NB4 (cell line): ENCODE results near the gene CDC14B.

Experiments used
- CTCF ChIP-seq: IDR thresholded peaks from one replicate; pipeline ENCODE4 v1.5.1; 2012; ENCODE audit warnings: low read depth, low read length
- MYC ChIP-seq: IDR thresholded peaks from 2 replicates; pipeline ENCODE4 v1.6.1; 2011; ENCODE audit warnings: low read depth, low read length

- TF ChIP-seq CTCF (no peak), MYC (no peak)
Measured at GRCh38 chr9:96509026-96509425, 110.6 kb downstream of the CDC14B start.
